RPMI7951 (cell line): ENCODE data around the gene CDC16. TPM values are rescaled to one million over a fixed set of nuclear protein-coding genes. Genes with fewer than 3 reads are reported as not detected.
"Not testable (repeated sequence)": the region's sequence is repeated elsewhere in the genome, so short reads cannot be mapped to it uniquely, and the experiment has no call there.

Source experiments
- DNase-seq: peaks from one replicate; pipeline ENCODE4 v3.0.0-alpha.2; 2012; ENCODE audit warnings: low read depth
- total RNA-seq: library from RNA; depleted of rRNA; stranded (reverse); fragments of >200 nt; shearing (Covaris generic); gene quantifications from 2 replicates; pipeline ENCODE4 v1.2.3, GENCODE V29; 2014

Gene CDC16
- total RNA-seq, 1 experiment from 2014 or later, result 27.4 TPM

GRCh38 chr13:114264313-114264712, 29.6 kb downstream of the CDC16 start:
- not testable (repeated sequence) for DNase-seq

GRCh38 chr13:114264886-114265611, 30.4 kb downstream of the CDC16 start:
- DNase-seq, result no peak

DNA sequence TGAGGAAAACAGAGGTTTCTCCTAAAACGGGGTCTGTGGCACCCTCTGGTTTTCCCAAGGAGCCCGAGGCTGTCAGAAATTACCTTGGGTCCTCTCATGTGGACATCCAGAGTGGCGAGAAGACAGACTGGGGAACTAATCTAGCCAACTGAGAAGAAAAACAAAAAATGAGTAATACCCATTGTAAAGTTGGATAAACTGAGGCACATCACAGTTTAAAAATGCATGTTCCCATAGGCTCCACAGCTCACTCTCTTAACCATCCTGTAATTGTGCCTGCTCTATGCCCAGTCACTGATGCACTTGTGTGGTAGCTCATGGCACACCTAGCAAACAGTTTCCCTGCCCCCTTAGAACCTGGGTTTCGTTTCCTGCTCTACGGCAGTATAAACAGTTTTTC, 31.5 kb downstream of the CDC16 start:
- DNase-seq, result no peak

DNA sequence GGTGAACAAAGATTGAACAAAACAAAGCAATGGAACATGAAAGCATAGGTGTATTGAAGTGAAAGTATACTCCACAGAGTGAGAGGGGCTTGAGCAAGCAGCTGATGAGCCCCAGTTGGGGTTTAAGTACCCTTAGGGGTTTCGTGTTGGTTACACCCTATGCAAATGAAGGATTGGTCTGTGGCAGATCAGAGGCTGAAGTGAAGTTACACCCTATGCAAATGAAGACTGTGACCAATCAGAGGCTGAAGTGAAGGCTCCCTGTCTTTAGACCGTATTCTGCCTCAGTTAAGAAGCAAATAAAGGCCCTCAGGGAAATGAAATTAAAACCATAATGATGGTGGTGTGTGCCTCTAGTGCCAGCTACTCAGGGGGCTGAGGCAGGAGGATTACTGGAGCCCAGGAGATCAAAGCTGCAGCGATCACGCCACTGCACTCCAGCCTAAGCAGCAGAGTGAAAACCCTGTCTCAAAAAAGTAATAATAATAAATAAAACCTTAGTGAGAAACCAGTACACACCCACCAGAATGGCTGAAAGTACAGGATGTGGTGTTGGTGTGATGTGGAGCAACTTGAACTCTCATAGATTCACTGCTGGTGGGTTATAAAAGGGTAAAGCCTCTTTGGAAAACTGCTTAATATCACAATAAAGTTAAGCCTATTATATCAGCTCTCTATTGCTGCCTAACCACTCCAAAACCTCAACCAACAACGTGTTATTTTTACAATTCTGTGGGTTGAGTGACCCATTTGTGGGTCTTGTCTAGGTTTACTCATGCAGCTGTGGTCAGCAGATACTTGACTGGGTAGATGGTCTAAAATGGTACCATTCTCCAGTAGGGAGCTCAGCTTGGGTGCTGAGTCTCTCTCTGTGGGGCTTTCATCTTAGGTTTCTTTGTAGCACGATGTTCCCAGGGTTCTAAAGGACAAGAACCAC, 33.9 kb downstream of the CDC16 start:
- no peak for DNase-seq

GRCh38 chr13:114269281-114269770, 34.6 kb downstream of the CDC16 start:
- no peak for DNase-seq

DNA sequence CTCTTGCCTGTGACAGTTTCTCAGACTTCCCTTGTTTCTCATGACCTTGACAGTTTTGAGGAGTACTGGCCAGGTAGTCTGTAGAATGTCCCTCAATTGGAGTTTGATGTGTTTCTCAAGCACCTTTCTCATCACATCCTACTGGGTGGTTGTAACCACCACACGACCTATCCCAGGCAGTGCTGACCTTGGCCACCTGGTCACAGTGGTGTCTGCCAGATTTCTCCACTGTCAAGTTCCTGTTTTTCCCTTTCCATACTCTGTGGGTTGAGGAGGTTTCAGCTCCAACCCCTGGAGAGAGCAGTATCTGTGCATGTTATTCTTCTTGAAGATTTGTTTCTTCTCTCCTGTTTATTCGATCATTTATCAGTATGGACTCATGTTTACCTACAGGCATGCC, 38.3 kb downstream of the CDC16 start:
- DNase-seq, result no peak

- DNase-seq, result no peak
These were observed 40.6 kb downstream of the CDC16 start for GRCh38 chr13:114275304-114275703.

DNA sequence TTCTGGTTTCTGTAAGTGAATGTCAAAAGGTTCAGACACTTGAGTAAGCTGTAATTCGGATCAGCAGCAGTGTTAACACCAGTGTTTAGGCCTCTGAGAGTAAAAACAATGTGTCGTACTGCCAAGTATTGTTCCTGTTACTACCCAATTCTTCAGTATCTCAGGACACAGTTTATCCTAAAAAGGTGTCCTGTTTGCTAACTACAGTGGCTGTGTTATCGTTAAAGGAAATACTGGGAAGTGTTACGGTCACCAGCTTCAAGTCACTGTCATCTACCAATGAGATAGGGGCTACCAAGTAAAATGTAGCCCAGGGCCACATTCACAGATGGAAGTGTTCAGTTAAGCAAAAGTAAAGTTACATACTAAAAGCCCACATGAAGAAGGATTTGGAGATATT, 44.4 kb downstream of the CDC16 start:
- no peak for DNase-seq

DNA sequence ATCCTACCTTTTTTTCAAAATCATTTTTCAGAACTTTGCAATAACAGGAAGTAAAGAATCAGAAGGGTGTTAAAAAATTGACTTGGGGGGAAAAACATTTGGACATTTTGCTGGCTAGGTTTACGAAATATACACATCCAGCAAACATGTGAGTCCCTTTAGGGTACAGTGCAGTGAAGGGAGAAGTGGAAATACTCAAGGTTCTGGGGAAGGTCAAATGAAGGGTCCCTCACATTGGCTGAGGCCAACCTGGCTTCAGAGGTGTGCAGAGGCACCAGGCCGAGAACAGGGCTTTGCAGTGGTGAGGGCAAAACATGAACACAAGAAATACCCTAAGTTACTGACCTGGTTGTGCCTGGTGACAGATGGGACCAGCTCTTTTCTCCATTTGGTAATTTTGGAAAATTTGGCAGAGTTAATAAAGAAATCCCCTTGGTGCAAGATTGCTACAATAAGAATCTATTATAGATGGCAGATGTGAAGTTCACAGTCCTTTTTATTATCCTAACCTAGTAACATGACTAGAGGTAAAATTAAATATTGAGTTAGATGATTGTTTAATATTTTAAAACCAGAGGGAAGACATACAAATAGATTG, 45.2 kb downstream of the CDC16 start:
- no peak for DNase-seq

DNA sequence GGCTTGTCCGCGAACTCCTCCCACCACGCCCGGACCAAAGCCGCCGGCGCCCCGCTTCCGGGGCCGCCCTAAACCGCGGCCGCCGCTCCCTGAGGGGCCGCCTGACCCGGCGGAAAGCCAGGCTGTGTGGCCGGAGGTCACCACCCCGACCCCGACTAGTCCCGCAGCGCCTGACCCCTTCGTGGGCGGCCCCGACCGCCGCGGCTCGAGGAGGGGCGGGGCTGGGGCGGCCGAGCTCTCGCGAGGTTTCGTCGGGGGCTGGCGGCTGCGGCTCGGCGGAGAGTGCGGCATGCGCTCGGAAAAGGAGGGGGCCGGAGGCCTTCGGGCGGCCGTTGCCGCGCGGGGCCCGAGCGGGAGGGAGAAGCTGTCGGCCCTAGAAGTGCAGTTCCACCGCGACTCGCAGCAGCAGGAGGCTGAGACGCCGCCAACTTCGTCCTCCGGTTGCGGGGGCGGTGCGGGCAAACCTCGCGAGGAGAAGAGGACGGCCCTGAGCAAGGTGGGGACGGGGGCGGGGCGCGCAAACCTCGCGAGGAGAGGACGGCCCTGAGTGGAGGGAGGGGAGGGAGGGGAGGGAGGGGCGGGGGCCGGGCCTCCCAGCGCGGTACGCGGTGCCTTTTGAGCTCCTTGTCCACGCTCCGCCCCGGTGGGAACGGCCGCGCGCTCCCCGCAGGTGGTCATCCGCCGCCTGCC, 46.8 kb downstream of the CDC16 start, which contains the start of gene UPF3A:
Gene UPF3A, plus strand, starts transcription at position 251 of the 690 bp plus-strand sequence. Its CDS starts 39 bp downstream, at position 290.
- DNase-seq, result peak; percentile 88

GRCh38 chr13:114282041-114282670, 47.5 kb downstream of the CDC16 start:
- DNase-seq, result peak; percentile 74

DNA sequence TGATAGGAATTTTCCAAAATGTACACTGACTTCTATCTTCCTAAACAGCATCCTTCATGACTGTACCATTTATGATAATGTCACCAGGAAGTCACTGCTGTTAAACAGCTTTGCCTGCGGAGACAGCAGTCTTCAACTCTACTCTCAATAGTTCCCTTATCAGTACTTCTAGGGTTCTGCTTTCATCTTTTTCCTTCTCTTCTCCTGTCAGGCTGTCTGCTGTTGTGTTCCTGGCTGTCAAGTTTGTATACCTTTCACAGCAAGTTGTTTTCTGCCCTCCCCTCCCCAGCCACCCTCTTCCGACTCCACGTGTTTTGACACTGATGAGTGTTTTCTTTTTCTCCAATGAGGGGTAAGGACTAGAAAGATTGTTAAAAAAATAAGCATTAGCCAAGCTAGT, 48.9 kb downstream of the CDC16 start:
- DNase-seq, result no peak

DNA sequence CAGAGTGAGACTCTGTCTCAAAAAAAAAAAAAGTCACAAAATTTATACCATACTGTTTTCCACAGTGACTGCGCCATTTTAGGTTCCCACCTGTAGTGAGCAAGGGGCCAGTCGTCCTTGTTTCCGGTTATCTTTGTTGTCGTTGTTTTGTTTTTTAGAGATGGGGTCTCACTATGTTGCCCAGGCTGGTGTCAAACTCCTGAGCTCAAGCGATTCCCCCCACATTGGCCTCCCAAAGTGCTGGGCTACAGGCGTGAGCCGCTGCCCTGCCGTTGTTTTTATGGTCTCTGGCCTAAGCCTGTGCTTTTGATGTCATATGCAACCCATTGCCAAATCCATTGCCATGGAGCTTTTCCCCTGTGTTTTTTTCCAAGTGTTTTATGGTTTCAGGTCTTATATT, 50.0 kb downstream of the CDC16 start:
- DNase-seq, result no peak

- no peak for DNase-seq
These were observed 50.6 kb downstream of the CDC16 start for GRCh38 chr13:114285166-114285808.

DNA sequence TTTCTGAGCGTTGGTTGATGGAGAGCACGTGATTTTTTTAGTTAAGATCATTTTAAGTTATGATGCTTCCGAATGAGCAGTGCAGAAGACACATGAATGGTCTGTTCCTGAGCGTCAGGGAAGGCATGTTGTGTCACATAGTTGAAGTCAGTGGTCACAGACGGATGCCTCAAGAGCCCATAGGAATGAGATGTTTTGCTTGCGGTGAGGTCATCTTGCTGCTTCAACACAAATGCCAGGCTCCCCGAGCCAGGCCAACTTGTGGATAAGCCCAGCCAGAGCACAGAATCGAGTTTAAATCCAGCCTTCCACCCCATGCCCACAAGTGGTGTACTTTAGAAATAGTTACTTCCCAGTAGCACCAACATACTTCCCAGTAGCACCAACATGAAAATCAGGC, 52.1 kb downstream of the CDC16 start:
- DNase-seq, result no peak

DNA sequence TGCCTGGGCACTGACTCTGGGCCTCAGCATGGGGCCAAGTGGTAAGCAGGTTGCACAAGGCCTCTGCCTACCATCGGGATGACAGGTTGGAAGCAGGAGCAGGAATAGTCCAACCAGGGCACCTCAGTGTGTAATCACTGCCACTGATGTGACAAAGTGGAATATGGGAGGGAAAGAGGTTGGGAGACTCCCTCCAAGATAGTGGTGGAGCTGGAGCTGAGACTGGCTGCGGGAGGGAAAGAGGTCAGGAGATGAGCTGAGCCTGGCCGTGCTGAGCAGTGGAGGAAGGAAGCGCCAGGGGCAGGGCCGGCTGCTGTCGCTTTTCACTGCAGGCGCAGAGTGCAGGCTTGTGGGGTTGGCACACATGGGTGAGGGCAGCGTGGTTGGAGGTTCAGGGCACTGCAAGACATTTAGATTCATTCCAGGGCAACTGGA, 53.5 kb downstream of the CDC16 start:
- DNase-seq, result no peak

DNA sequence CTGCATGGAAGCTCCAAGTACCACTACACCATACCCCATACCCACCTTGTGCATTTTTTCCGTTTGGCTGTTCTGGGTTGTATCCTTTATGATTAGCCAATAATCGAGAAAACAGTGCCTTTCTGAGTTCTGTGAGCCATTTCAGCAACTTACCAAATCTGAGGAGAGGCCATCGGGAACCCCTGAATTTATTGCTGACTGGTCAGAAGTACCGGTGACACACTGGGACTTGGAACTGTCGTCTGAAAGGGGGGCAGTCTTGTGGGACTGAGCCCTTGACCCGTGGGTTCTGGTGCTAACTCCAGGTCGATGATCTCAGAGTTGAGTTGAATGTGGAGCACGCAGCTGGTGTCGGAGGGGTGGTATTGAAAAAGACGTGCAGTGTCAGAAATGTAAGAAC, 61.8 kb downstream of the CDC16 start:
- DNase-seq, result no peak

DNA sequence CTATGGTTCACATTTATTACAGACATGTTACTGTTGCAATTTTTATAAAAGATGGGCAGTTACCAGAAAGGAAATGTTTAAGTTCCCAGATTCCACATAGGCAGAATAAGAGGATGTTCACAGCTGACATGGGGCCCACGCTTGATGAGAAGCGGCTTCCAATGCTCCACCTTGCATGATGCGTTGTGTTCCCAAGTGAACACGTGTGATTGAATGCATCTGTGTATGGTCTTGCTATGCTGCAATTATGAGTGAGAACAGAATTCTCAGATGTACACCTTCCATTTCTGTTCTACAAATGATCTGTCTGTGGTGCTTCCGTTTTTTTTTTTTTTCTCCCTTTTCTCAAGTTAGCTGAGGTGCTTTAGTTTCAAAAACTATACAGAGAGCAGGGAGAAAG, 62.2 kb downstream of the CDC16 start:
- DNase-seq, result no peak

GRCh38 chr13:114298866-114299265, 64.2 kb downstream of the CDC16 start:
- DNase-seq, result no peak

- DNase-seq, result no peak
These were observed 65.1 kb downstream of the CDC16 start for GRCh38 chr13:114299604-114300305.
